Neural crest cell (in vitro differentiated cells): ENCODE results near the gene NANS. TPM values are rescaled to one million over a fixed set of nuclear protein-coding genes. Genes with fewer than 3 reads are reported as not detected.
"Not testable (repeated sequence)": the region's sequence is repeated elsewhere in the genome, so short reads cannot be mapped to it uniquely, and the experiment has no call there.

Experiments used
- DNase-seq: peaks from one replicate; pipeline ENCODE4 v3.0.0; 2021; ENCODE audit warnings: low read depth, mixed read lengths, low spot score
- H3K27ac Mint-ChIP-seq: one replicate; pipeline ENCODE4 v1.8.0; 2021; ENCODE audit warnings: mild to moderate bottlenecking, mixed read lengths; ENCODE audit not compliant: unreplicated experiment
- H3K27me3 Mint-ChIP-seq: 2 replicates; pipeline ENCODE4 v1.8.0; 2021; ENCODE audit warnings: low read depth, mild to moderate bottlenecking, mixed read lengths
- H3K36me3 Mint-ChIP-seq: 2 replicates; pipeline ENCODE4 v1.8.0; 2021; ENCODE audit warnings: low read depth, mild to moderate bottlenecking, mixed read lengths
- H3K4me1 Mint-ChIP-seq: 2 replicates; pipeline ENCODE4 v1.8.0; 2021; ENCODE audit warnings: mixed read lengths
- H3K4me3 Mint-ChIP-seq: one replicate; pipeline ENCODE4 v1.8.0; 2021; ENCODE audit warnings: mild to moderate bottlenecking, mixed read lengths
- H3K9me3 Mint-ChIP-seq: 2 replicates; pipeline ENCODE4 v1.8.0; 2021; ENCODE audit warnings: mixed read lengths
- total RNA-seq: library from RNA; stranded (reverse); gene quantifications from 2 replicates; pipeline ENCODE4 v1.2.1, GENCODE V29; 2021
- TF ChIP-seq, protein P1 (sequence below): fragments of 200-600 bp; sonication (generic); conservative IDR thresholded peaks from 2 replicates; pipeline ENCODE4 v1.5.0; 2021; ENCODE audit warnings: antibody characterized with exemption, mild to moderate bottlenecking

NANS gene
- total RNA-seq, 1 donor from 2014 or later = 39.6 TPM

DNA sequence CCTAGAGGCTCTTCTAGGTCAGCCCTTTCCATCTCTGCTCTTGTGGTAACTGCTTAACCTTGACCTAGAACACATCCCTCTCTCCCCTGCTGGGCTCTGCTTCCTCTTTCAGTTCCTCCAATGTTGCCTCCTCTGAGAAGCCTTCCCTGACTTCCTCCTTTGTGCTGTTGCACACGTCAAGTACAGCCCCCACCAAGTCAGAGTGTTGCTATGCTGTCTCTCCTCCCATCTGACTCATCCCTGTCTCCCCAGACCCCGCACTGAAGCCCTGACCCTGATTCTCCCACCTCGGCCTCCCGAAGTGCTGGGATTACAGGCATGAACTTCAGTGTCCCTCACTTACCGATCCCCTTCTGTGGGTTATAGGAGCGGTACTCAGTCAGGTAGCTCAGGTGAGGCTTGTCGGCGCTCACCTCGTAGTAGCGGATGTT, 72.9 kb downstream of the NANS start:
- no peaks in the 10 kb centered on the region for H3K27me3 Mint-ChIP-seq
- no peak for DNase-seq
- no peaks in the 10 kb centered on the region for H3K9me3 Mint-ChIP-seq
- no peak overlapping the region for H3K27ac Mint-ChIP-seq
- TF ChIP-seq, protein P1, sequence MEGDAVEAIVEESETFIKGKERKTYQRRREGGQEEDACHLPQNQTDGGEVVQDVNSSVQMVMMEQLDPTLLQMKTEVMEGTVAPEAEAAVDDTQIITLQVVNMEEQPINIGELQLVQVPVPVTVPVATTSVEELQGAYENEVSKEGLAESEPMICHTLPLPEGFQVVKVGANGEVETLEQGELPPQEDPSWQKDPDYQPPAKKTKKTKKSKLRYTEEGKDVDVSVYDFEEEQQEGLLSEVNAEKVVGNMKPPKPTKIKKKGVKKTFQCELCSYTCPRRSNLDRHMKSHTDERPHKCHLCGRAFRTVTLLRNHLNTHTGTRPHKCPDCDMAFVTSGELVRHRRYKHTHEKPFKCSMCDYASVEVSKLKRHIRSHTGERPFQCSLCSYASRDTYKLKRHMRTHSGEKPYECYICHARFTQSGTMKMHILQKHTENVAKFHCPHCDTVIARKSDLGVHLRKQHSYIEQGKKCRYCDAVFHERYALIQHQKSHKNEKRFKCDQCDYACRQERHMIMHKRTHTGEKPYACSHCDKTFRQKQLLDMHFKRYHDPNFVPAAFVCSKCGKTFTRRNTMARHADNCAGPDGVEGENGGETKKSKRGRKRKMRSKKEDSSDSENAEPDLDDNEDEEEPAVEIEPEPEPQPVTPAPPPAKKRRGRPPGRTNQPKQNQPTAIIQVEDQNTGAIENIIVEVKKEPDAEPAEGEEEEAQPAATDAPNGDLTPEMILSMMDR = no peak
- no peaks in the 10 kb centered on the region for H3K4me1 Mint-ChIP-seq
- H3K4me3 Mint-ChIP-seq = no peak overlapping the region
- no peaks in the 10 kb centered on the region for H3K36me3 Mint-ChIP-seq

DNA sequence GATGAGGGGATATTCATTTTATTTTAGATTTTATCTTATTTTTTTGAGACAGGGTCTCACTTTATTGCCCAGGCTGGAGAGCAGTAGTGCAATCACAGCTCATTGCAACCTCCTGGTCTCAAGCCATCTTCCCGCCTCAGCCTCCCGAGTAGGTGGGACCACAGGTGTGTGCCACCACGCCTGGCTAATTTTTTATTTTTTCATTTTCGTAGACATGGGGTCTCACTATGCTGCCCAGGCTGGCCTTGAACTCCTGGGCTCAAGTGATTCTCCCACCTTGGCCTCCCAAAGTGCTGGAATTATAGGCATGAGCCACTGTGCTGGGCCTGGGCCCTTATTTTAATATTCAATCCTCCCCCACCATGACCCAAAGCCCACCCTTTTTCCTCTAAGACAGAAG, 73.5 kb downstream of the NANS start:
- H3K27me3 Mint-ChIP-seq, DNase-seq, H3K27ac Mint-ChIP-seq, H3K4me1 Mint-ChIP-seq, H3K36me3 Mint-ChIP-seq, H3K9me3 Mint-ChIP-seq, H3K4me3 Mint-ChIP-seq: not testable (repeated sequence)

DNA sequence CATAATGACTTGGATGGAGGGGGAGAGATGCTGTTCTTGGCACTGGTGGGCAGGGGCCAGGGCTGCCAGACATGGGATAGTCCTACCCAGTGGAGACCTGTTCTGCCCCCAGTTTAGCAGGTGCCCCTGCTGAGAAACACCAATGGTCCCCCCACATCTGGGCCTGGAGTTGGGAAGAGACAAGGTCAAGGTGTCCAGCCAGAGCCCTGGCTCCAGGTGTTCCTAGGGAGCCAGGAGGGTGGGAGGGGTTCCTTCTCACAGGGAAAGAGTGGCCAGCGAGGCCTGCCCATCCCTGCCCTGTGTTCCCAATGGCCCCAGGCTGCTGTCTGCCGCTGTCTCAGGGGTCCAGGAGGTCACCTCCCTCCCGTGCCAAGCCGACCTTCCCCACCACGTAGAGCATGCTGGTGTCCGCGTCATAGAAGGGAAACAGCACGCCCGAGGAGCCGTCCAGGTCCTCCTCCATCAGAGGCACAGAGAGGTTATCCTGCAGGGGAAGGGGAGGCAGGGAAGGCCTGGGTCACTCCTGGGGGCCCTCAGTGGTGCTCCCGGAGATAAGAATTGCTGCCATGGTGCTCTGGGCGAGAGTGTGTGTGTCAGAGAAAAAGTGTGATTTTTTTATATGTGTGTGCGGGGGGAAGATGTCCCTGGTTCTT, 74.2 kb downstream of the NANS start:
- Mint-ChIP-seq H3K27ac (no peak overlapping the region), H3K4me1 (no peaks in the 10 kb centered on the region), H3K9me3 (no peaks in the 10 kb centered on the region), H3K27me3 (no peaks in the 10 kb centered on the region), H3K4me3 (no peak overlapping the region), H3K36me3 (no peaks in the 10 kb centered on the region)
- no peak for DNase-seq
- TF ChIP-seq, protein P1 = no peak

DNA sequence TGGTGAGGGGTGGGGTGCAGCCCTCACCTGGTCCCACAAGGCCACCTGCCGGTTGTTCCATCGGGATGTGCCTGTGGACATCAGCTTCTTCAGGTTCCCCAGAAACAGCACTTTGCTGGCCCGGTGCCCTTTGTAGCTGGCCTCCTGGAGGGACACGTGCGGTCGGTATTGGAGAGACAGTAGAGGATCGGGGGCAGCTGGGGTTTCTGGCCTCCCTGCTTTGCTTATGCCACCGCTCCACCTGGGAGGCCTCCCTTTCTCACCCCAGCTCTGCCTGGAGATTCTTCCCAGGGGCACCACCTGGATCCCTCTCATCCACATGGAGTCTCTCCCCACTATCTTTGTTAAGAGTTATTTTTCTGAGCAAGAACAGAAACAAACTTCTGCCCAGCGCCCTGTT, 75.6 kb downstream of the NANS start:
- Mint-ChIP-seq H3K27ac (no peak overlapping the region), H3K36me3 (no peaks in the 10 kb centered on the region)

More for the DNA sequence above, 75.6 kb downstream of the NANS start:
- Mint-ChIP-seq H3K9me3 (no peaks in the 10 kb centered on the region), H3K4me3 (no peak overlapping the region), H3K27me3 (no peaks in the 10 kb centered on the region), H3K4me1 (no peaks in the 10 kb centered on the region)
- DNase-seq = no peak
- TF ChIP-seq, protein P1 = no peak

Other genes starting within 250 kb of the NANS start
- gene FOXE1, start 203.5 kb upstream of the NANS start, total RNA-seq = 0.09 TPM in 1 of 2 replicates, not detected in the other
- gene TRMO, start 134.2 kb upstream of the NANS start, total RNA-seq = 11.4 and 12.7 TPM in 2 replicates
- gene HEMGN, start 118.6 kb upstream of the NANS start, total RNA-seq = not detected in 2 replicates
- 220 and 235 TPM in 2 replicates for gene ANP32B, start 73.4 kb upstream of the NANS start, total RNA-seq
- gene TRIM14, start 62.5 kb downstream of the NANS start, total RNA-seq = 10.2 and 11.2 TPM in 2 replicates
- gene CORO2A, start 135.9 kb downstream of the NANS start, total RNA-seq = 9.3 and 9.5 TPM in 2 replicates
- gene TBC1D2, start 198.9 kb downstream of the NANS start, total RNA-seq = 2.2 and 2.4 TPM in 2 replicates